T1000 (cell line): ENCODE measurements around the gene RSPH1.
"Not testable (repeated sequence)": the region's sequence is repeated elsewhere in the genome, so short reads cannot be mapped to it uniquely, and the experiment has no call there.

ENCODE experiments used
- DNase-seq: peaks from one replicate; lab custom pipeline; 2025; ENCODE audit warnings: mixed read lengths; lab: John Stamatoyannopoulos, UW

RSPH1 gene

DNA sequence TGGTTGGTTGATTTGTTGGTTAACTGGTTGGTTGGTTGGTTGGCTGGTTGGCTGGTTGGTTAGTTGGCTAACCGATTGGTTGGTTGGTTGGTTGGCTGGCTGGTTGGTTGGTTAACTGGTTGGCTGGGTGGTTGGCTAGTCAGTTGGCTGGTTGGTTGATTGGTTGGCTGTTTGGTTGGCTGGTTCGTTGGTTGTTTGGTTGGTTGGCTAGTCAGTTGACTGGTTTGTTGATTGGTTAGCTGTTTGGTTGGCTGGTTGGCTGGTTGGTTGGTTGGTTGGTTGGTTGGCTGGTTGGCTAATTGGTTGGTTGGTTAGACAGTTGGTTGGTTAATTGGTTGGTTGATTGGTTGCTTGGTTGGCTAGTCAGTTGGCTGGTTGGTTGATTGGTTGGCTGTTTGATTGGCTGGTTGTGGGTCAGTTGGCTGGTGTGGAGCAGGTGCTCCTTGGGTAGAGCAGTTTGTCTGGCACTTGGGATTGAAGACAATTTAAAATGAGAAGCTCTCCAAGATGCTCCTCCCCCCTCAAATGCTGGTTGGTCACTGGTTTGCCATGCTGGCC lies 6.9 kb downstream of the RSPH1 start:
- no peak for DNase-seq

DNA sequence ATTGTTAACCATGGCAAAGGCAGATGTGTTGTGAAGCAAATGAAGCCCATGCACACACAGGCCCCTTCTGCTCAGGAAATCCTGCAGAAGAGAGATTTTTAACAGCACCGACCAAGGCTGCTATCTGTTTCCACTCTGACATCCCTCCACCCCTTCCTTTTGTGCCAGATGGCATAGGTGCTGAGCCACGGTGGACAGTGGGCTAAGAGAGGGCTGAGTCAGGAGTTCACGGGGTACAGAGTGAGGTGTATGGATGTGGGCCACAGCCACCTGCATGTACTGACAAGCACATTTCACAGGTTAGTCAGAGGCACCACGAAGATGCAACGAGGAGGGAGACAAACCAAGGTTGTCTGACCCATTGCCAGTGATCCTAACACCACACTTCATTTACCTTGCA lies 9.5 kb downstream of the RSPH1 start:
- no peak for DNase-seq

DNA sequence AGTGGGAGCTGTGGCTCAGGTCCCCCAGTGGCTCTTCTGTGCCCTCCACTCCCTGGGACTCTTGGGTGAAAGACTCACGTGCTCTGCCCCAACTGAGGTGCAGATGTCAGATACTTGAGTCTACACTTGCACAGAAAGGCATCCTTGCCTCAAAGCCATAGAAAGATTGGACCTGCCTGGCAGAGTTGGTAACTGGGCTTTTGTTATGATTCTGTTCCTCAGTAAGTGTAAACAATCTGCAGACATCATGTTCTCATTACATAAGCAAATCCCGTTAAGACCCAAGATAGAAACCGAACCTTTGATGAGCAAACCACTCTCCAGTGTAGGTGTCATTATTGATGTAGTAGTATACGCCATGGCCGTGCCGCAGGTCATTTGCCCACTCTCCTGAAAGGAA lies 10.0 kb downstream of the RSPH1 start:
- no peak for DNase-seq

DNA sequence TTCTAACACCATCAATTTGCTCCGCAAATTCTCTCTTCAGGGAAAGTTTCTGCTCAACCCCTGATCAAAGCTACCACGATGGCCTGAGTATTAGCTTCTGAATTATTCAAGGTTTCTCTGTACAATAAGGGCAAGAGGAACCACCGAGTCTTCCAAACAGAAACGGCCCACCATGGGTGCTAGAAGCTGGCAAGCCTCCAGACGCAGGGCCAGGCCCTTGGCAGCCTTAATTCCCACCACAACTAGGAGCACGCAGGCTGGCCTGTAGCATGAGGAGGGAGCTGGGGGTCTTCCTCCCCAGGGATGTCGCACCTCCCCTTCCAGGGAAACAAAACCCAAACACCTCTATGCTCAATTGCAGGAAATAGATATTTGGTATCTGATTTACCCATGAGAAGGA lies 11.1 kb downstream of the RSPH1 start:
- no peak for DNase-seq

DNA sequence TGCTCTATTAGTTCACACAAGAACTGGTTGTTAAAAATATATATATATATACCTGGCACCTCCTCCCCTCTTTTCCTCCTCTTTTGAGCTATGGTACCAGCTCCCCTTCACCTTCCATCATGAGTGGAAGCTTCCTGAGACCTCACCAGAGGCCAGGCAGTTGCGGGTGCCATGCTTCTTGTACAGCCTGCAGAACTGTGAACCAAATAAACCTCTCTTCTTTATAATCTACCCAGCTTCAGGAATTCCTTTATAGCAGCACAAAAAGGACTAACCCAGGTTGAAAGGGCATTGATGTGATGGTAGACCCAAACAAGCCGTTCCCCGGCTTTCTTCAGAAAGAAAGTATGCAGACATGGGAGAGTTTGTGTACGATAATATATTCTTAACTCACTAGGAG lies 14.9 kb downstream of the RSPH1 start:
- no peak for DNase-seq

DNA sequence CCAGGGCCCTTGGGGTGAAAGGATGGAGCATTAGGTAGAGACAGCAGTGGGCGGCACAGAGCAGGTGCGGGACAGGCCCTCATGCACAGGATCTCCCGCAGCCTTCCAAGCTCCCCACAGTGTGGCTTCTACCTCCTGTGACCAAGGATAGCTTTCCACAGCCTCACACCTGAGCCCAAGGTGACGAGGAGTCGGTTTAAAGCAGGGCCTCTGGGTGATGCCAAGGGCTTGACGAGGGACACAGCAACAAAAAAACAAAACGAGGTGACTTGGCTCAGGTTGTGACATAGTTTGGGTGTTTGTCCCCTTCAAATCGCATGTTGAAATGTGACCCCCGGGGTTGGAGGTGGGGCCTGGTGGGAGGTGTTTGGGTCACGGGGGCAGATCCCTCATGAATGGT lies 15.3 kb downstream of the RSPH1 start:
- DNase-seq, result no peak

DNA sequence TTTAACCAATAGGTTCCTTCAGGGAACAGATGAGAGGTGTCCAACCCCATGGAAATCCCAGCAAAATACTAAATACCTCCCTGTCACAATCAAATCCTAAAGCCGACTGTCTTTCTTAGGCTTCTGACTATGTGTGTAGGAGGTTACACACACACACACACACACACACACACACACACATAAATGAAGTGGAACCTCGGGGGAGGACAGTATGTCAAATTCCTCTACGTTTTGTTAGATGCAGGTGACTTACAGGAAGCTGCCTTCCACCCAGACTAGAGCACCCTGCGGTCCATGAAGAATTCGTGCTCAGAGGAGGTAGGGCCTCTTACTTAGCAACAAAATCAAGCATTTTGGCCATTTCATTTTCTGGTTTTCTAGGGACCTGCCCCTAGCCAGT lies 16.4 kb downstream of the RSPH1 start:
- no peak for DNase-seq

DNA sequence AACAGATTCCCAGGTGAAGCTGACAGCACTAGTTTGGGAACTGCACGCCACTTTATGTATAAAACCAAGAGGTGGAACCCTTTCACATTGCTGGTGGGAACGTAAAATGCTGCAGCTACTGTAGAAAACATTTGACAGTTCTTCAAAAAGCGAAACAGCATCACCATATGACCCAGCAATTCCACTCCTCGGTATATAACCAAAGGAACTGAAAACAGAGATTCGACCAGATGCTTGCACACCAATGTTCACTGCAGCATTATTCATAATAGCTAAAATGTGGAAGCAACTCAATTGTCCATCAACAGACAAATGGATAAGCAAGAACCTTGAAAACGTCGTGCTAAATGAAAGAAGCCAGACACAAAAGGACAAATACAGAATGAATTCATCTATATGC lies 17.5 kb downstream of the RSPH1 start:
- no peak for DNase-seq

DNA sequence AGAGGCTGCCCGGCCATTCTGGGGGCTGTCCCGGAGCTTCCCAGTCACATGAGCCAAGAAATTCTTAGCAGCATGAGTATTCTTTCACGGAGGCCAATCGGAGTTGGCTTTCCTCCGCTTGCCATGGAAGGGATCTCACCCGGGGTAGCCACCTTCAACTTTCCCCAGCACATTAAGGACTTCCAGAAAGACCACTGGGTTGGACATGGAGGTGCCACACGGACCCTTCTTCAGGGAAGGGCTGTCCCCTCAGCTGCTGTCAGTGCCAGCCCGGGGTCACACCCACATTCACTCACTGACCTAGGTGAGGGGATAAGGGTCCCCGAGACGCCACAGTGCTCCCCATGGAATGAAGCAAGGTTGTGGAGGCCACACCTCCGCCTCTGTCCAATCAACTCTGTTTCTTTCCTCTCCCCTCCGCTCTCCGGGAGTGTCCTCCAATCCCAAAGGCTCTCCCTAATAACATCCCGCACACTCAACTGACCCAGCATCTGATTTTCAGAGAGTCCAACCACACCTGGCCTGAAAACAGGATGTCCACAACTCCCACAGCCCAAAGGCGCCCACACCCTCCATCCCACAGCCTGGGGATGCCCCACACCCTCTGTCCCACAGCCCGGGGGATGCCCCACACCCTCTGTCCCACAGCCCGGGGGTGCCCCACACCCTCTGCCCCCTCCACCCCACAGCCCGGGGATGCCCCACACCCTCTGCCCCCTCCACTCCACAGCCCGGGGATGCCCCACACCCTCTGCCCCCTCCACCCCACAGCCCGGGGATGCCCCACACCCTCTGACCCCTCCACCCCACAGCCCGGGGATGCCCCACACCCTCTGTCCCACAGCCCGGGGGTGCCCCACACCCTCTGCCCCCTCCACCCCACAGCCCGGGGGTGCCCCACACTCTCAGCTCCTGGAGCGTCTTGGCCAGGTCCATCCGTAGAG lies 19.4 kb downstream of the RSPH1 start:
- DNase-seq, result no peak

DNA sequence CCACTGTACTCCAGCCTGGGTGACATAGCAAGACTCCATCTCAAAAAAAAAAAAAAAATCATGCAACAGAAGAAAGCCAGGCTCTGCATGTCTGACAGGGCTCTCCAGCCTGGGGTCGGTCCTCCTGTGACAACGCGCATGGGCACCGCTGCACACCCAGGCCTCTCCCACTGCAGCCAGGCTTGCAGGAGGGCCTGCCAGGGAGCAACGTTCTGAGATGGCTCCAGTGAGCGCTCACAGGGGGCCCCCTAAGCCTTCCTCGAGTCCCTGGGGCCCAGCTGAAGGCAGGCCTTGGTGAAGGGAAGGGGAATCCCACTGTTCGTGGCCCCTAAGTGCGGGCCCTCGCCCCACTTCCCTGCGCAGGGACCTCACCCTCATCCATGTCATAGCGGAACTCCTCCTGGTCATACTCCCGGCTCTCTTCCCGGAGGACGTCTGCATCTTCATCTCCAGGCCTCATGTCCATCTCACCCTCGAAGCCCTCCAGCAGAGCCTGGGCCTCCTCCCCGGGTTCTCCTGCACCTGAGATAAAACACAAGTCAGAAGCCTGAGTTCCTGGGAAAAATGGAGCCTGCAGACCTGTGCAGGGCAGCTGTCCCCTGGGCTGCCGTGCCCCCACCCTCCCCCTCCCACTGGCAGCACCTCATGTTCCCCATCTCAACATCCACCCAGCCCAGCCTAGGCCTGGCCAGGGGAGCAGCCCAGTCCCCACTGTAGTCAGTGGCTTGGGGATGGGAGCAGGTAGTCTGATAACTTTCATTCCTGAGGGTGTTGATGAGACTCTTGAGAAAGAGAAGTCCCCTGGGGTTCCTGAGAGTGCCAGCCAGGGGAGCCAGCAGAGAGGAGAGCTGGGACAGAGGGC lies 20.3 kb downstream of the RSPH1 start:
- DNase-seq, result no peak

DNA sequence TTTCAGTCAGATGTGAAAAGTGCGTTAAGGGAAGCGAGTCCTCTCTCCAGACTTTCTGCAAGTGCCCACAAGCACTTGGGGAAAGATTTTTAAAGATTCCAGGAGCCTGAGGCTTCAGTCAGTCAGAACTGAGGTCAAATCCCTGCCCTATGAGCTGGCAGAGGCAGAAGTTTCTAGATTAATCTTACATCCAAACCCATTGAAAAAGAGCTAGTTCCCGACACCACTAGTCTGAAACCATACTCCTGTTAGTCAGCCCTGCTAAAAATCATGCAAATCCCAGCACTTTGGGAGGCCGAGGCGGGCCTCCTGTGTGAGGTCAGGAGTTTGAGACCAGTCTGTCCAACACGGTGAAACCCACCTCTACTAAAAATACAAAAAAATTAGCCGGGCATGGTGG lies 21.0 kb downstream of the RSPH1 start:
- DNase-seq, result no peak

DNA sequence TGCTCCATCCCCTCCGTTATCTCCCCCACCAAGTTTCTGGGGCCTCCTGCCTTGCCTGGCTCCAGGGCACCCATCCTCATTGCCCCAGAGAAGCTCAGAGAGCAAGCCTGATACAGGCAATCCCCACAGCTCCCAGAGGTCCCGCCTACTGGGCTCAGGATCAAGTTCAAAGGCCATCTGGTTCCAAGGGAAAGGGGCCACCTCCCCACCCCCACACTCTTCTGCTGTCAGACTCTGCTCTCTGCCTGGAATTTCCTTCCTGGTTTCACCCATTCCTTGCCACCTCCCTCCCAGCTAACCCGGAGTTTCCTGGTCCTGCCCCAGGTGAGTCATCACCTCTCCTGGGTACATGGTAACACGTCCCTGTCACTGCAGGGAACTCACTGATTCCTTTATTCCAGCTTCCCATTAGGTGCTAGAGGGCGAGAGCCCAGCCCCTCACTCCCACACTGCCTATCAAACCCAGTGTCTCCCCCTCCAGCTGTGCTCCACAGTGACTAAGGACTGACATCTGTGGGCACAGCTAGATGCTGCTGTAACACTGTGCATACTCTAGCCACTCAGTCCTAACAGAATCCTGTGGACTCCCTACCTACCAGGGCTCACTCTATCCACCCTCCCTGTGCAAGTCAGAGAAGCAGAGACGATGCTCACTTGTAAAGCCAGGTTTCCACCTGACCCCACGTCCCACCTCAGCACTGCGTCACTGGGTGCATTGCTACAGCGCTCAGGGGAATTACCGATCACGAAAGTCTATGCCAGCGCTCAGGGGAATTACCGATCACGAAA lies 21.8 kb downstream of the RSPH1 start:
- no peak for DNase-seq

DNA sequence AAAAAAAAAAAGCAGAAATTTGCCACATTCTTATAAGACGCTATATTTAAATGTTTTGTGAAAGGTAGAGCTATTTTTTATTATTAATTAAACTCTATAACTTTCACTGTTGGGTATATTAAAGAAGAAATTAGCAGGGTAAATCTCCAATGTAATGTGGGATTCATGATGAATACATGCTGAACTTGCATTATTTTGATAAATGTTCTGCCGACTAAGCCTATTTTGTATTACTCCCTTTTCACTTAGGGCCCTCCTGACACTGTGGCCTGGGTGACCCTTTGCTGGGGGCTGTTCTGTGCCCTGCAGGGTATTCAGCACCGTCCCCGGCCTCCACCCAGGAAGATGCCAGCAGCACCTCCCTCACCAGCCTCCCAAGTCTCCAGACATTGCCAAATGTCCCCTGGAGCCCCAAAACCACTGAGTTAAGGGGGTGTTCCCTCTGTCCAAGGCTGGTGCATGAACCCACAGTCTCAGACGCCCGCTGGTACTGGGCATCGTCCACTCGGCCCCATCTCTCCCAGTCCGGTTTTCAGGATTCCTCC lies 22.5 kb downstream of the RSPH1 start:
- DNase-seq, result no peak

DNA sequence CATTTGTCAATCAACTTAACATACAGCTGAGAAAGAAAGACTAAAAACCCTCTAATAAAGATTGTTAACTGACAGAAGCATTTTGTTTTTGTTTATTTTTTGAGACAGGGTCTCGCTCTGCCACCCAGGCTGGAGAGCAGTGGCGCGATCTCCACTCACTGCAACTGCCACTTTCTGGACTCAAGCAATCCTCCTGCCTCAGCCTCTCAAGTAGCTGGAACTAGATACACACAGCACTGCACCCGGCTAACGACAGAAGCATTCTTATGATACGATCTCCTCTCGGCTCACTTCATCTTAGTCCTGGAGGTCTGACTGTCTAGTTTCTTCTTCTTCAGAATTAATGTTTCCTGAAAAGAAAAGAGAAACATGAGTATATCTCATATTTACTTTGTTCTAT lies 23.5 kb downstream of the RSPH1 start:
- no peak for DNase-seq

DNA sequence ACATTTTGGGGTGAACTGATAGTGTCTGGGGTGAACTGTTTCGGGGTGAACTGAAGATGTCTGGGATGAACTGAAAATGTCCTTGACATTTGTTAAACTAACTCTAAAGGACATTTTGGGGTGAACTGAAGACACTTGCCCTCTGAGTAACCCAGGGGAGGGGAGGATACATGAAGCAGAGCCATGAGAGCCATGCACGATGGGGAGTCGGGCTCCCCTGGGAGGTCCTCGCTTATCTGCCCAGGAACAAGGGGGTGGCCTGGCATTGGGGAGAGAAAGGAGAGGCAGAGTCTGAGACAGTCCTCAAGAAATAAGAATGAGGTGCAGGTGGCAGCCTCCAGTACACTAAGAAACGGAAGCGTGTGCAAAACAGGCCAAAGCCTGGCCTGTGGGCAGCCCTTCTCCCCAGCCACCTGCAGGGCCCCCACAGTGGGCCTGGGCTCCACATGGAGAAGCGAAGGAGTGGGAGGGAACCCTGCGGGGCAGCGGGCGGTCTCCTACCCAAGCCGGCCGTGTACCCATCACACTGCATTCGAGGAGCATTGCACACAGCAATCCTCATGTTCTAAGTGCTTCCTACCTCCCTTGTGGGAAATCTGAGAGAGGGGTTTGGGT lies 24.2 kb downstream of the RSPH1 start:
- DNase-seq, result no peak

DNA sequence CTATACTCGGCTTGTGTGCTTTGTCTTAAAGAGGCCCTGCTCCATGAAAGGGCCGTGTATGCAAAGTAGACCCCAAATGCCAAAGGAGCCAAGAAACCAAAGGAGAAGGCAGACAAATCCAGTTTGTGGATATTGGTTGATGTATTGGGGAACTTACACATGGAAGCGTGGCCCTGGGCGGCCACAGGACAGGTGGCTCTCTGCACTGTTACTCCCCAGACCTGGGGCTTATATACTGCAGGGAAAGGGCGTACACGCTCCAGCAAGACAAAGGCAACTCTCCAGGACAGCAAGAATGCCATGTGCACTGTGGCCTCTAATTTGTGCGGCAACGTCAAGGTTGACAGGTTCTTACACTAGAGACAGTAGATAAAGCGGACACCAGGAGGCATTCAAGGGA lies 24.8 kb downstream of the RSPH1 start:
- no peak for DNase-seq

DNA sequence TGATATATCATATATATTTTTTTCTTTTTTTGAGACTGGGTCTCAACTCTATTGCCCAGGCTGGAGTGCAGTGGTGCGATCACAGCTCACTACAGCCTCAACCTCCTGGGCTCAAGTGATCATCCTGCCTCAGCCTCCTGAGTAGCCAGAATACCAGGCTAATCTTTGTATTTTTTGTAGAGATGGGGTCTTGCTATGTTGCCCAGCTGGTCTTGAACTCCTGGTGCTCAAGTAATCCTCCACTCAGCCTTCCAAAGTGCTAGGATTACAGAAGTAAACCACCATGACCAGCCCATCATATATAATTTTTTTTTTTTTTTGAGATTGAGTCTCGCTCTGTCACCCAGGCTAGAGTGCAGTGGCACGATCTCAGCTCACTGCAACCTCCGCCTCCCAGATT lies 26.3 kb downstream of the RSPH1 start:
- not testable (repeated sequence) for DNase-seq

DNA sequence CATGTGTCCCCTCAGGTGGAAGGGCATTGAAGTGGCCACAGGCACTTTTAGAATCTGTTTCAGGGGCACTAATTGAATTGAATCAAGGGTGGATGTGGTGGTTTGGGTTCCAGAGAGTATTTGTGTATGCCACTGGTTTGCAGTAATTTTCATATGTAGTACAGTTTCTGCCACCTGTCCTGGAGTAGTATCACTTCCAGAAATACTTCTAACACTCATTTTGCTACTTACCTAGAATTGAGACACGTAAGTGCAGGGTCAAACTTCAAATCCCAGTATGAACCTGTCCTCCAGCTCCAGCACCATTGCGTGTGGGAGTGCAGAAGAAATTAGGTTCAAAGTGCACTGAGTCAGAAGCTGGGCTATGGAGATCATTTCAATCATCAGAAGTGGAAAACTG lies 26.8 kb downstream of the RSPH1 start:
- no peak for DNase-seq

DNA sequence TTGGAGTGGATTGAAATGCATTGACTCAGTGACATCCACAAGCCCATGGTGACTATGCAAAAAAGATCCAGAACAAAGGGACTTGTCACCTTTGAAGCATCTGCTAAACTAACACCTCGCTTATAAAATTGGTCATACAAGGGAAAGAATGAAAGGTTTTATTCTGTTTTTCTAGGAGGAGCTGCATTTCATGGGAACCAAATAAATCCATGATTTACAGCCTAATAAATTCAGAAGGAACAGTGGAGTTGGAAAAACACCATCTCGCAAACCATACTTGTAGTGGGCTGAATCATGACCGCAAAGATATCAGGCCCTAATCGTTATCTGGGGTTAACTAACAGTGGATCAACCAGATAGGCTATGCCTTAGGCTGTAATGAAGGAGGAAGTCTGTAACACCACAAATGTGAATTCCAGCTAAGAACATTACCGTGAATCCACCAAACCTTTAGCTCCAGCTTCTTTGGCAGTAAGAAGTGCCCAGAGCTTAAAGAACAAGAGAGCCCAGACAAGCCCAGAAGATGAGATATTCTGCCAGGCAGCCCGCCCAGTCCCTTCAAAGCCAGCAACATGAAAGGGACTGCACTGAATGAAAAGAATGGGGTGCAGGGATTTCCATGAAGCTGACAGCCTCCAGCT lies 27.4 kb downstream of the RSPH1 start:
- DNase-seq, result no peak

DNA sequence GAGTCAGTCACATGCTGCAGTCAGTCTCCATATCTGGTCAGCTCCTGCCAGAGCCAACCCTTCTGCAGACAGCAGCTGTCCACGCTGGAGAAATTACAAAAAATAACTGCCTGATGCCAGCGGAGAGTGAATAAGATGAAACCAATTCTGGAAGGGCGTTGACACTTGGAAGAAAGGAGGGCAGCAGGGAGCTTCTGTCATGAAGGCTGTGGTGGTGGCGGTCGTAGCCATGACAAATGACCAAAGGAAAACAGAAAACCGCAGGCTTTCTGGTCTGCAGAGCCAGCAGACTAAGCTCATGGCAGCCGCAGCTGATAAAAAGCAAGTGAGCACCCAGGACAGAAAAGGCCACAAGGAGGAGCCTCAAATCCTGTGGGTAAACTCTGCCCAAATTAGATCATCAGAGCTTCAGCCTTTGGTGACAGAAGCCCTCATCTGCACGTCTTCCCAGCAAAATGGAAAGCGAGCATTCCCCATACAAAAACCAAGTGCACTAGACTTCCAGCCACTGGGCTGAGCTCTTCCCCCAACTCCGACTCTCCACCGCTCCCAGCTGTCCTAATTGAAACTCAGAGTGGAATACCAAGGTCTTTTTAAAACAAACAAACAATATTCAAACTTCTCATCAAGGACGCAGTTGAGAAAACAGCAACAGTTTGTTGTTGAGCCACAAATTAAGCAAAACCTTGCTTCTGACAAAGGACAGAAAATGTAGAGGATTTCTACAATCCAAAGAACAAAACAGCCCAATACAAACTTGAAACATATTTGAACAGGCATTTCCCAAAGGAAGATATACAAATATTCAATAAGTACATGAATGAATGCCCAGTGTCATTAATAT lies 28.7 kb downstream of the RSPH1 start:
- DNase-seq, result no peak
